HG03460 (cell line): ENCODE measurements around the gene AJM1.
"Not testable (repeated sequence)": the region's sequence is repeated elsewhere in the genome, so short reads cannot be mapped to it uniquely, and the experiment has no call there.

Experiments
- ATAC-seq: cut with Tn5 transposase; IDR thresholded peaks from one replicate; pipeline ENCODE4 v1.9.1; 2021; ENCODE audit not compliant: unreplicated experiment

AJM1 gene

GRCh38 chr9:136842380-136842948 lies at the start of gene AJM1:
TSS of gene AJM1 (plus strand) at chr9:136842478. CDS start at chr9:136844415, 1,937 bp downstream.
- peak; percentile 70 for ATAC-seq

- ATAC-seq: no peak
These were observed 49.0 kb upstream of the AJM1 start for GRCh38 chr9:136793086-136793946.

DNA sequence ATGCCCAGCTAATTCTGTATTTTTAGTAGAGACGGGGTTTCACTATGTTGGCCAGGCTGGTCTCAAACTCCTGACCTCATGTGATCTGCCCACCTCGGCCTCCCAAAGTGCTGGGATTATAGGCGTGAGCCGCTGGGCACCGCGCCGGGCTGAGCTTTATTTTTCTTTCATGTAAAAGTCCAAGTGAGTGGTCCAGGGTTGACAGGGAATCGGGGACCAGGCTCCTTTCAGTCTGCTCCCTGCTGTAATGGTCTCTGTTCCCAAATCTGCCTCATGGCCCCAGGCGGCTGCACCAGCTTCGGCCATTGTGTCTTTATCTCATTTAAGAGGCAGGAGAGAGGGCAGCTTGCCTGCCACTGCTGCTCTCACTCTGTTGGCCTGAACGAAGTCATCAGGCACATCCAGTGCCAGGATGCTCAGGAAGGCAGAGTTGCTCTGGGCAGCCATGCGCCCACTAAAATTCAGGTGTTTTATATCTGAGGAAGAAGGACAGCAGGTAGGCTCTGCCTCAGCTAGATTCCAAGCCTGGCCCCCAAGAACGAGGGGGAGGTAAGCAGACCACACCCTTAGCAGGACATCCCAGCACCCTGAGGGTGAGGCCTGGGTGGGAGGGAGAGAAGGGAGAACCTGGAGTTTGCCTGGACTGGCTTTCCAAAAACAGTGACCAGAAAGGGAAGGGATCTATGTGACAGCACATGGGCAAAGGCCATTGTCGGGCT lies 47.8 kb upstream of the AJM1 start:
- no peak for ATAC-seq

DNA sequence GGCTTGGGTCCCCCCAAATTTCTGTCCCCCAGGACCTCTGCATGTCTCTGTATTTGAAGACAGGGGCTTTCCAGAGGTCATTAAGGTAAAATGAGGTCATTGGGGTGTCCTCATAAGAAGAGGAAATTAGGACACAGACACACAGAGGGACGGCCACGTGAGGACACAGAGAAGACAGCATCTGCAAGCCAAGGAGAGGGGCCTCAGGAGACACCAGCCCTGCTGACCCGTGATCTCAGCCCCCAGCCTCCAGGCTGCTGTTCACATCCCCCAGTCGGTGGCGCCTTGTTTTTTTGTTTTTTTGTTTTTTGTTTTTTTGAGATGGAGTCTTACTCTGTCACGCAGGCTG lies 47.3 kb upstream of the AJM1 start:
- no peak for ATAC-seq

DNA sequence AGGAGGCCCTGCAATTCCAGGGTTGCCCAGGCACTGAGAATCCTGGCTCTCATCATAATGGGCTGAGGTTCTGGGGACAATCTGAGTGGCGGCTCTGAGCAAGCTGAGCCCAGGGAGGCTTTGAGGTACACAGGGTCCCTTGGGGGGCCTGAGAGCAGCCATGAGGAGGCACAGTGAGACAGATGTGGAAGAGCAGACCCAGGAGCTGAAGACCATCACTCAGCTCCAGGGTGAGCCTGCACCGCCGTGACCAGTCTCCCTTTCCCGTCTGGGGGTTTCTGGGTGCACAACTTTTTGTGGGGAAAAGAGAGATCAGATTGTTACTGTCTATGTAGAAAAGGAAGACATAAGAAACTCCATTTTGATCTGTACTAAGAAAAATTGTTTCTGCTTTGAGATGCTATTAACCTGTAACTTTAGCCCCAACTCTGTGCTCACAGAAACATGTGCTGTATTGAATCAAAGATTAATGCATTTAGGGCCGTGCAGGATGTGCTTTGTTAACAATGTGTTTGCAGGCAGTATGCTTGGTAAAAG lies 46.0 kb upstream of the AJM1 start, which contains the start of gene CCDC183:
CCDC183 (plus strand) TSS at position 101 of the 537 bp plus-strand sequence; CDS start at position 161, 60 bp downstream.
- no peak for ATAC-seq

- not testable (repeated sequence) for ATAC-seq
These were observed 45.4 kb upstream of the AJM1 start for GRCh38 chr9:136796775-136797347.

- no peak for ATAC-seq
These were observed 43.6 kb upstream of the AJM1 start for GRCh38 chr9:136798708-136799078.

- no peak for ATAC-seq
These were observed 43.0 kb upstream of the AJM1 start for GRCh38 chr9:136799079-136799853.

- ATAC-seq: peak; percentile 38
These were observed 42.2 kb upstream of the AJM1 start for GRCh38 chr9:136799854-136800657.

DNA sequence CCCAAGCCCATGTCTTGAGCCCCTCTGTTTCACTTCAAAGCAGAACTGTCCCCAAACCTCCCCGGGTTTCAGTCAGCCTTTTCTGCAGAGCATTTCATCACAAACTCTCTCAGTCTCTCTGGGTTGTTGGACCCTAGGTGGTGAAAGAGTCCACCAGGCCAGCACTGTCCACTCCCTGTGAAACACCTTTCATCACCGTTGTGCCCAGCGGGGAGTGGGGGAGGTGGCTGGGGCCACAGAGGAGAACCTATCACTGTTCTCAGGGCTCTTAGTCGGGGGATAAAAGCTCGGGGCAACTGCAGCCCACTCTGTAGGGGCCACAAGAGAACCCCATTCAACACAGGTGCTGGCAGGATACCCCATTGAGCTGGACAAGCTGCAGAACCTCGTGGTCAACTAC lies 40.0 kb upstream of the AJM1 start:
- ATAC-seq: no peak

DNA sequence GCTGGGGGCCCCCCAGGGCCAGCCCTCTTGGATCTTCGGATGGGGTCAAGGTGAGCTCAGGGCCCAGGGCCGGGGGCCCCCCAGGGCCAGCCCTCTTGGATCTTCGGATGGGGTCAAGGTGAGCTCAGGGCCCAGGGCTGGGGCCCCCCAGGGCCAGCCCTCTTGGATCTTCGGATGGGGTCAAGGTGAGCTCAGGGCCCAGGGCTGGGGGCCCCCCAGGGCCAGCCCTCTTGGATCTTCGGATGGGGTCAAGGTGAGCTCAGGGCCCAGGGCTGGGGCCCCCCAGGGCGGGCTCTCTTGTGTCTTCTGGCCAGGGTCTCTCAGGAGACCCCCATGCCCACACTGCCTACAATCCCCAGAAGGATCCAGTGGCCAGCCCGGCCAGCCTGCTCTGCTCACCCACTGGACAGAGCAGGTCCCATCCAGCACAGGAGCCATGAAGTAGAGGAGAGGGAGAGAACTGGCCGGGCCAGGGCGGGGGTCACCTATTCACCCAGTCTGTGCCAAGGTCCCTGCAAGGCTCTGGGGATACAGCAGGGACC lies 39.2 kb upstream of the AJM1 start:
- not testable (repeated sequence) for ATAC-seq

DNA sequence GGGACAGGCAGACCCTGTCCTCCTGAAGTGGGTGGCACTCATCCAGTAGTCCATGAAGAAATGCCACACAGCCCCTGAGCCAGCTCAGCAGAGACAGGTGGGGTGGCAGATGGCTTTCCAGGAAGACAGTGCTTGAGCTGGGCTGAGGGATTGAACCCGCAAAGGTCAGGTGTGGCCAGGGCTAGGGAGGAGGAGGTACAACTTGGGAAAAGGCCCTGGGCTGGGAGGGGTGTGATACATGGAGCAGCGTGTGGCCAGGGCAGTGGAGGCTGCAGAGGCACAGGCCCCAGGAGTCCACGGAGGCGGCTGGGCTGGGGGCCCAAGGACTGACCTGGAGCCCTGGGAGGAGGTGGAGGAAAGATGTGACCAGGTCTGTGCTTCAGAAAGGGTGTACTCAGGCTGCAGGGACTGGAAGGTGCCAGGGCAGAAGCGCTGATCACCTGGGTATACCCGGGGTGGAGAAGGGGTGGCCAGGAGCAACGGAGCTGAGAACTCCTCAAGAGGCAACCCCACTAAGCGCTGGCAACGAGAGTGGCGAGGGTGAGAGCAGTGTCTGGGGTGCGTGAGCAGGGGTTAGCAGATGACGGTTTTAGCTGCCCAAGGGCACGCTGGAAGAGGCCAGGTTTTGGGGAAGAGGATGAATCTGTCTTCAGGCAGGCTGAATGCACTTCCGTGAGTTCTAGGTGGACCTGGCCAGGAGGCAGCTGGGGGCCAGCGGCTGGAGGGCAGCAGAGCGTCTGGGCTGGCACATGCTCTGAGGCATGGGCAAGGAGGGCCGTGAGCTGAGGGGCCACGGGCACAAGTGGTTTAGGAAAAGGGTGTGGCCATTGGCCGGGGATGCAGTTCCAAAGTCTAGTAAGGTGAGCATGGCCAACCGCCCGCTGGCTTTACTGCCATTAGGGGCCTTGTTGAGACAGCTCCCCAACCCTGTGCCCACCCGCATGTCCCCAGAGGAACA lies 38.4 kb upstream of the AJM1 start:
- ATAC-seq: no peak

GRCh38 chr9:136804509-136805206 lies 37.6 kb upstream of the AJM1 start:
- no peak for ATAC-seq

DNA sequence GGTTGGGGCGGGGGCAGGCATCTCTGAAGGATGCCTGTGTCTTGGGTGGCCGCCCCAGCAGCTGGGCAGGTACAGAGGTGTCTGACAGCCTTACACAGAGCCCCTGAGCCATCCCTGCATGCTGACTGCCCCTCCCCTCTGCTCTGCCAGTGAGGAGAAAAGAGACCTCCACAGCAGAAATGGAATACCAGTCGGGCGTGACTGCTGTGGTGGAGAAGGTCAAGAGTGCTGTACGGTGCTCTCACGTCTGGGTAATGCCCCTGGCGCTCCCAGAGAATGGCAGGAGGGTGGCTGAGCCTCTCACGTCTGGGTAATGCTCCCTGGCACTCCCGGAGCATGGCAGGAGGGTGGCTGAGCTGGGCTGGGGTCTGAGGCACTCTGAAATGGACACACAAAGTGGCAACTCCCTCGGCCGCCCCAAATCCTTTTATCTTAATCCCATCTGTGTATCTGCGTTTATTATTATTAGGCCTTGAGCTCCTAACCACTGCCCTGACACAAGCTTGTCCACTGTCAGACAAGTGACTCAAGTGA lies 37.0 kb upstream of the AJM1 start:
- no peak for ATAC-seq

- no peak for ATAC-seq
These were observed 36.2 kb upstream of the AJM1 start for GRCh38 chr9:136806067-136806466.

DNA sequence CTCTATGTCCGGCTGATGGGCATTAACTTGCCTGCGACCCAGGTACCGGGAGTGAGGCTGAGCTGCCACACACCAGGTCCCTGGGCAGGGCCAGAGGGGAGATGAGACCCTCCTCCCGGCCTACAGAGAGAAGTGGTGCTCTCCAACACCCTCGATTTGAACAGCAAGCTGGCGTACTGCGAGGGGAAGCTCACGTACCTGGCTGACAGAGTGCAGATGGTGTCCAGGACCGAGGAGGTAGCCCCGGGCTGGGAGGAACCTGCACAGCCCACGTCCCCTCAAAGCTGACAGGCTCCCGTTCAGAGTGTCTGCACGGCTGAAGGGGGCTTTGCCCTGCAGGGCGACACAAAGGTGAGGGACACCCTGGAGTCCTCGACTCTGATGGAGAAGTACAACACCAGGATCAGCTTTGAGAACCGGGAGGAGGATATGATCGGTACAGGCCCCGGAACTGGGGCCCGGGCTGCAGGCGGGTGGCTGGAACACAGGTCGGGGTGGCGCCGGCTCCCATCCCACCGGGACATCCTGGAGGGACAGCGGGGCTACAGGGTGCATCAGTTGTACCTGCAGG lies 35.6 kb upstream of the AJM1 start:
- ATAC-seq: no peak
